Mammary epithelial cell (primary cell): ENCODE results near the gene HARS2.

Experiments used
- EZH2 ChIP-seq: IDR thresholded peaks from 2 replicates; pipeline ENCODE4 v1.6.1; 2012; ENCODE audit warnings: low read length, inconsistent platforms, borderline replicate concordance
- TF ChIP-seq, protein P1 (sequence below), 2 donors: IDR thresholded peaks in 1 of 2; conservative IDR thresholded peaks in 1 of 2; 2 replicates each; pipeline ENCODE4 v1.5.1; 2011 to 2012; ENCODE audit warnings: inconsistent platforms in 2 of 2, low read length in 2 of 2, mild to moderate bottlenecking in 2 of 2, control low read depth in 1 of 2, low read depth in 1 of 2; ENCODE audit not compliant: insufficient read depth in 1 of 2; ENCODE audit errors: extremely low read depth in 1 of 2

DNA sequence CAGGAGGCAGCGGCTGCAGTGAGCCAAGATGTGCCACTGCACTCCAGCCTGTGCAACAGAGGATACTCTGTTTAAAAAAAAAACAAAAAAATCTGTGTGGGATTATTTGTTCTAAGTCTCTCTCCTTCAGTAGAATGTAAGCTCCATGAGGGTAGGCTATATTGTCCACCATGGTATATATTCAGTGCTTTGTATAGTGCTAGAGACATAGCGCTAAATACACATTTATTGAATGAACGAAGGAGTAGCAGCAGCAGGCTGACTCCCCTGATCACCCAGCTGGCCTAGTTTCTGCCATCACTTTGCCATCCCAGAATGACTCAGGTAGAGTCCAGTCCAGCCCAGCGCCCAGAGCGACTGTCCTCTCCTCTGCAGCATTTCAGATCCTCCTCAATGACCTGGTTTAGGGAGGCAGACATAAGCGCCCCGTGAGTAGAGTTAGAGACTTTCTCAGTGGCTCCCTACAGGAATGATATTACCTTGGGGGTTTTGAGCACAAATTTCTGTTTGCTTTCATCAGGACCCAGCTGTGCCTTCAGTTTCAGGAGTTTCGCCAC lies 801 bp upstream of the HARS2 start:
- TF ChIP-seq, protein P1, sequence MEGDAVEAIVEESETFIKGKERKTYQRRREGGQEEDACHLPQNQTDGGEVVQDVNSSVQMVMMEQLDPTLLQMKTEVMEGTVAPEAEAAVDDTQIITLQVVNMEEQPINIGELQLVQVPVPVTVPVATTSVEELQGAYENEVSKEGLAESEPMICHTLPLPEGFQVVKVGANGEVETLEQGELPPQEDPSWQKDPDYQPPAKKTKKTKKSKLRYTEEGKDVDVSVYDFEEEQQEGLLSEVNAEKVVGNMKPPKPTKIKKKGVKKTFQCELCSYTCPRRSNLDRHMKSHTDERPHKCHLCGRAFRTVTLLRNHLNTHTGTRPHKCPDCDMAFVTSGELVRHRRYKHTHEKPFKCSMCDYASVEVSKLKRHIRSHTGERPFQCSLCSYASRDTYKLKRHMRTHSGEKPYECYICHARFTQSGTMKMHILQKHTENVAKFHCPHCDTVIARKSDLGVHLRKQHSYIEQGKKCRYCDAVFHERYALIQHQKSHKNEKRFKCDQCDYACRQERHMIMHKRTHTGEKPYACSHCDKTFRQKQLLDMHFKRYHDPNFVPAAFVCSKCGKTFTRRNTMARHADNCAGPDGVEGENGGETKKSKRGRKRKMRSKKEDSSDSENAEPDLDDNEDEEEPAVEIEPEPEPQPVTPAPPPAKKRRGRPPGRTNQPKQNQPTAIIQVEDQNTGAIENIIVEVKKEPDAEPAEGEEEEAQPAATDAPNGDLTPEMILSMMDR (conservative IDR thresholded peaks at IDR 0.05 in 1 of 2, IDR thresholded peaks at IDR 0.05 in 1 of 2; ENCODE audit: extremely low read depth in 1 of 2, insufficient read depth in 1 of 2, low read depth in 1 of 2, low read length in 2 of 2), result no peak
- TF ChIP-seq EZH2, result no peak
